Sigmoid colon (tissue), 4 donors: ENCODE measurements around the gene RPA1.

Experiments used
- EP300 ChIP-seq, 4 donors: sonication (generic); formaldehyde crosslinking; IDR thresholded peaks; one replicate each; pipeline ENCODE4 v1.6.1; 2017; ENCODE audit warnings: antibody characterized with exemption in 4 of 4
- POLR2A ChIP-seq, 2 donors: fragments of 450-650 bp; IDR thresholded peaks; one replicate each; pipeline ENCODE4 v1.6.1; 2016; ENCODE audit warnings: antibody characterized with exemption in 2 of 2, mild to moderate bottlenecking in 2 of 2, moderate library complexity in 2 of 2
- TF ChIP-seq, protein P1 (sequence below), 4 experiments: fragments of 450-650 bp in 3 of 4; fragments of 200-600 bp in 1 of 4; IDR thresholded peaks; one replicate each; pipeline ENCODE4 v1.5.1; 2016 to 2019; ENCODE audit warnings: antibody characterized with exemption in 4 of 4, mild to moderate bottlenecking in 3 of 4, moderate library complexity in 2 of 4

DNA sequence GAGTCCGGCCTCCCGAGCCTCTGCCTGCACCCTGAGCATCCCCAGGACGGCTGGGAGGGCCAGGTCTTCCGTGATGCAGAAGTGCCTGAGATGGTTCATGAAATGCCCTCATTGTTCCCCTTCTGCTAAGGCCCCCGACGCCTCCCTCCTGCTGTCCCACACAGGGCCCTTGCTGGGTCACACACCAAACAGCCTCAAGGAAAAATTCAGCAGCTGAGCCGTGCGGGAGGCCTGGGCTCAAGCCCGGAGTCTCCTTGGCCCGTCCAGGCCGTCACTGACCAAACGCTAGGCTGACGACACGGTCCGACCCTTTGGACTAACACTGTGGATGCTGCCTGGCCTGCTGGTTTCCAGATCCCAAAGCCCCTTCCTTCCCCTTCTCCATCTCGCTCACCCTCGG, 105.1 kb downstream of the RPA1 start:
- TF ChIP-seq POLR2A (IDR thresholded peaks at IDR 0.05) (no peak), EP300 (IDR thresholded peaks at IDR 0.05) (no peak)
- TF ChIP-seq, protein P1, sequence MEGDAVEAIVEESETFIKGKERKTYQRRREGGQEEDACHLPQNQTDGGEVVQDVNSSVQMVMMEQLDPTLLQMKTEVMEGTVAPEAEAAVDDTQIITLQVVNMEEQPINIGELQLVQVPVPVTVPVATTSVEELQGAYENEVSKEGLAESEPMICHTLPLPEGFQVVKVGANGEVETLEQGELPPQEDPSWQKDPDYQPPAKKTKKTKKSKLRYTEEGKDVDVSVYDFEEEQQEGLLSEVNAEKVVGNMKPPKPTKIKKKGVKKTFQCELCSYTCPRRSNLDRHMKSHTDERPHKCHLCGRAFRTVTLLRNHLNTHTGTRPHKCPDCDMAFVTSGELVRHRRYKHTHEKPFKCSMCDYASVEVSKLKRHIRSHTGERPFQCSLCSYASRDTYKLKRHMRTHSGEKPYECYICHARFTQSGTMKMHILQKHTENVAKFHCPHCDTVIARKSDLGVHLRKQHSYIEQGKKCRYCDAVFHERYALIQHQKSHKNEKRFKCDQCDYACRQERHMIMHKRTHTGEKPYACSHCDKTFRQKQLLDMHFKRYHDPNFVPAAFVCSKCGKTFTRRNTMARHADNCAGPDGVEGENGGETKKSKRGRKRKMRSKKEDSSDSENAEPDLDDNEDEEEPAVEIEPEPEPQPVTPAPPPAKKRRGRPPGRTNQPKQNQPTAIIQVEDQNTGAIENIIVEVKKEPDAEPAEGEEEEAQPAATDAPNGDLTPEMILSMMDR (IDR thresholded peaks at IDR 0.05), result no peak
